Common myeloid progenitor, CD34-positive (primary cell): ENCODE data around the gene CABCOCO1.
"Not testable (repeated sequence)": the region's sequence is repeated elsewhere in the genome, so short reads cannot be mapped to it uniquely, and the experiment has no call there.

Source experiments
- CTCF ChIA-PET: fragments of 350-600 bp; sonication (Branson Sonifier 250); formaldehyde crosslinking; loops from one replicate; lab custom pipeline; 2021; ENCODE audit warnings: antibody characterized with exemption; lab: Charles Lee
- POLR2A ChIA-PET: fragments of 350-600 bp; sonication (Branson Sonifier 250); formaldehyde crosslinking; loops from one replicate; lab custom pipeline; 2021; ENCODE audit warnings: antibody characterized with exemption; lab: Charles Lee
- DNase-seq, 3 donors: peaks; one replicate each; pipeline versions ENCODE4 v3.0.0 to v3.0.0-alpha.2; 2013
- H3K27ac ChIP-seq, 2 experiments: 1 replicate in 1 of 2; 2 replicates in 1 of 2; pipeline ENCODE4 v1.7.0; 2013; ENCODE audit warnings: inconsistent platforms in 2 of 2, low read length in 2 of 2, mild to moderate bottlenecking in 2 of 2, low read depth in 1 of 2, moderate library complexity in 1 of 2; ENCODE audit not compliant: severe bottlenecking in 2 of 2, insufficient read depth in 1 of 2, poor library complexity in 1 of 2
- H3K27me3 ChIP-seq, 5 experiments: replicated peaks in 2 of 5; 1 replicate in 3 of 5; 2 replicates in 2 of 5; pipeline versions ENCODE4 v1.6.1 to v1.7.0; 2013; ENCODE audit warnings: low read length in 4 of 5, mild to moderate bottlenecking in 2 of 5, moderate library complexity in 2 of 5, inconsistent platforms in 1 of 5; ENCODE audit not compliant: insufficient read depth in 5 of 5, control insufficient read depth in 4 of 5
- H3K36me3 ChIP-seq, 4 experiments: 1 replicate in 2 of 4; 2 replicates in 2 of 4; pipeline versions ENCODE4 v1.6.1 to v1.7.0; 2013; ENCODE audit warnings: low read length in 3 of 4, control low read depth in 1 of 4, mild to moderate bottlenecking in 1 of 4; ENCODE audit not compliant: control insufficient read depth in 4 of 4, insufficient read depth in 4 of 4
- H3K4me1 ChIP-seq, 4 experiments: 1 replicate in 3 of 4; 2 replicates in 1 of 4; pipeline versions ENCODE4 v1.6.1 to v1.7.1; 2013; ENCODE audit warnings: low read length in 3 of 4, mild to moderate bottlenecking in 3 of 4, control low read depth in 1 of 4, inconsistent platforms in 1 of 4, moderate library complexity in 1 of 4; ENCODE audit not compliant: control insufficient read depth in 4 of 4, insufficient read depth in 4 of 4; ENCODE audit errors: control extremely low read depth in 1 of 4
- H3K4me3 ChIP-seq, 7 experiments: 1 replicate in 4 of 7; 2 replicates in 3 of 7; pipeline versions ENCODE4 v1.5.1 to v1.7.0; 2013; ENCODE audit warnings: mild to moderate bottlenecking in 7 of 7, low read length in 6 of 7, moderate library complexity in 6 of 7, inconsistent platforms in 2 of 7, low read depth in 2 of 7, control low read depth in 1 of 7; ENCODE audit not compliant: insufficient read depth in 4 of 7, control insufficient read depth in 1 of 7; ENCODE audit errors: extremely low read depth in 1 of 7
- H3K9me3 ChIP-seq, 5 experiments: 1 replicate in 4 of 5; 2 replicates in 1 of 5; pipeline versions ENCODE4 v1.6.1 to v1.7.1; 2013; ENCODE audit warnings: low read length in 4 of 5, mild to moderate bottlenecking in 2 of 5, inconsistent platforms in 1 of 5, low read depth in 1 of 5, moderate library complexity in 1 of 5; ENCODE audit not compliant: control insufficient read depth in 4 of 5, insufficient read depth in 2 of 5; ENCODE audit errors: control extremely low read depth in 1 of 5
- WGBS: methylation state at CpG from one replicate; pipeline ENCODE4 v1.1.5; 2013; ENCODE audit not compliant: insufficient coverage; 5-methylcytosine and 5-hydroxymethylcytosine counted together

The CABCOCO1 gene

GRCh38 chr10:61691667-61692066 is 28.9 kb downstream of the CABCOCO1 start:
- WGBS = no CpG with 5 or more reads among the region's 2 CpGs

GRCh38 chr10:61692447-61693010 is 29.8 kb downstream of the CABCOCO1 start:
- H3K4me1 ChIP-seq = no peaks in the 10 kb centered on the region
- H3K4me3 ChIP-seq = no peak overlapping the region
- no peaks in the 10 kb centered on the region for H3K36me3 ChIP-seq
- H3K27ac ChIP-seq = no peak overlapping the region
- no peaks in the 10 kb centered on the region for H3K27me3 ChIP-seq
- ChIA-PET CTCF (no interaction called here), POLR2A (no interaction called here)
- WGBS = no CpG with 5 or more reads among the region's 3 CpGs
- DNase-seq = no peak
- no peaks in the 10 kb centered on the region for H3K9me3 ChIP-seq

More at GRCh38 chr10:61691667-61692066, 28.9 kb downstream of the CABCOCO1 start:
- H3K4me1 ChIP-seq, H3K27ac ChIP-seq, H3K36me3 ChIP-seq, H3K4me3 ChIP-seq, H3K27me3 ChIP-seq, DNase-seq, POLR2A ChIA-PET, CTCF ChIA-PET, H3K9me3 ChIP-seq: not testable (repeated sequence)

GRCh38 chr10:61698968-61699655 is 36.4 kb downstream of the CABCOCO1 start:
- CTCF ChIA-PET = no interaction called here

GRCh38 chr10:61701055-61701705 is 38.5 kb downstream of the CABCOCO1 start:
- ChIA-PET POLR2A (no interaction called here), CTCF (no interaction called here)
- H3K27ac ChIP-seq = no peak overlapping the region
- no CpG with 5 or more reads among the region's 2 CpGs for WGBS
- peaks cover 0 to 2% (median 1%) of the 10 kb centered on the region in 4 experiments for H3K4me1 ChIP-seq
- H3K4me3 ChIP-seq = no peak overlapping the region
- no peaks in the 10 kb centered on the region for H3K36me3 ChIP-seq
- no peaks in the 10 kb centered on the region for H3K9me3 ChIP-seq
- DNase-seq = no peak
- no peaks in the 10 kb centered on the region for H3K27me3 ChIP-seq

More at GRCh38 chr10:61698968-61699655, 36.4 kb downstream of the CABCOCO1 start:
- no peak for DNase-seq
- no peak overlapping the region for H3K4me3 ChIP-seq
- POLR2A ChIA-PET = no interaction called here
- no peaks in the 10 kb centered on the region for H3K36me3 ChIP-seq
- H3K27ac ChIP-seq = no peak overlapping the region
- H3K4me1 ChIP-seq = peaks cover 0 to 2% (median 1%) of the 10 kb centered on the region in 4 experiments
- 90% methylated on average over 1 of the region's 4 CpGs for WGBS
- H3K27me3 ChIP-seq = no peaks in the 10 kb centered on the region
- H3K9me3 ChIP-seq = no peaks in the 10 kb centered on the region

- ChIA-PET POLR2A (no interaction called here), CTCF (interaction anchor here (1.3 kb wide), 1 partner anchor 119 kb away, joined by 3 read pairs; no protein-coding TSS in a partner anchor)
- no CpG with 5 or more reads among the region's 2 CpGs for WGBS
- no peak overlapping the region for H3K4me3 ChIP-seq
- no peaks in the 10 kb centered on the region for H3K36me3 ChIP-seq
- H3K9me3 ChIP-seq = no peaks in the 10 kb centered on the region
- H3K27ac ChIP-seq = no peak overlapping the region
- no peaks in the 10 kb centered on the region for H3K27me3 ChIP-seq
- peaks cover 0 to 2% (median 1%) of the 10 kb centered on the region in 4 experiments for H3K4me1 ChIP-seq
- no peak for DNase-seq
Observed at GRCh38 chr10:61701706-61702105, 39.0 kb downstream of the CABCOCO1 start.

GRCh38 chr10:61702584-61702983 is 39.9 kb downstream of the CABCOCO1 start:
- ChIA-PET POLR2A (no interaction called here), CTCF (interaction anchor here (1.3 to 1.6 kb wide), 2 partner anchors 31 to 118 kb away, joined by 3 to 4 read pairs; no protein-coding TSS in a partner anchor)
- Histone ChIP-seq H3K27ac (no peak overlapping the region), H3K4me3 (no peak overlapping the region), H3K36me3 (no peaks in the 10 kb centered on the region), H3K4me1 (peaks cover 0 to 2% (median 1%) of the 10 kb centered on the region in 4 experiments), H3K27me3 (no peaks in the 10 kb centered on the region), H3K9me3 (no peaks in the 10 kb centered on the region)
- DNase-seq = no peak
- WGBS = no CpG with 5 or more reads among the region's 2 CpGs
